CD8-positive, alpha-beta memory T cell (primary cell): ENCODE measurements around the gene VCL. TPM values are rescaled to one million over a fixed set of nuclear protein-coding genes. Genes with fewer than 3 reads are reported as not detected.
A peak's percentile ranks its signal among the peaks of the same experiment; 100 is the strongest.

ENCODE experiments used
- CTCF ChIA-PET: fragments of 350-600 bp; sonication (Branson Sonifier 250); formaldehyde crosslinking; loops from one replicate; lab custom pipeline; 2021; ENCODE audit warnings: antibody characterized with exemption; lab: Charles Lee
- POLR2A ChIA-PET: fragments of 350-600 bp; sonication (Branson Sonifier 250); formaldehyde crosslinking; loops from one replicate; lab custom pipeline; 2021; ENCODE audit warnings: antibody characterized with exemption; lab: Charles Lee
- DNase-seq, 5 donors: peaks; one replicate each; pipeline versions ENCODE4 v3.0.0 to v3.0.0-alpha.2; 2020 to 2022; ENCODE audit warnings: mixed read lengths in 1 of 5
- H3K27ac ChIP-seq: one replicate; pipeline ENCODE4 v1.7.0; 2013; ENCODE audit warnings: low read depth, mild to moderate bottlenecking, low read length, moderate library complexity
- H3K27me3 ChIP-seq: 2 replicates; pipeline ENCODE4 v1.7.0; 2013; ENCODE audit warnings: low read length, mild to moderate bottlenecking; ENCODE audit not compliant: insufficient read depth, poor library complexity, severe bottlenecking
- H3K36me3 ChIP-seq: 2 replicates; pipeline ENCODE4 v1.7.0; 2013; ENCODE audit warnings: mild to moderate bottlenecking, low read length, moderate library complexity; ENCODE audit not compliant: insufficient read depth
- H3K4me1 ChIP-seq: 2 replicates; pipeline ENCODE4 v1.7.0; 2013; ENCODE audit warnings: mild to moderate bottlenecking, low read length, moderate library complexity; ENCODE audit not compliant: insufficient read depth
- H3K4me3 ChIP-seq: 2 replicates; pipeline ENCODE4 v1.7.0; 2013; ENCODE audit warnings: mild to moderate bottlenecking, low read length
- H3K9me3 ChIP-seq: 2 replicates; pipeline ENCODE4 v1.7.0; 2013; ENCODE audit warnings: mild to moderate bottlenecking, low read length
- H3K27ac Mint-ChIP-seq, 8 donors: one replicate each; pipeline ENCODE4 v1.8.0; 2020 to 2021; ENCODE audit warnings: mixed read lengths in 8 of 8, mild to moderate bottlenecking in 6 of 8, inconsistent platforms in 3 of 8, moderate library complexity in 3 of 8
- H3K27me3 Mint-ChIP-seq, 2 donors: one replicate each; pipeline ENCODE4 v1.8.0; 2020 to 2021; ENCODE audit warnings: mixed read lengths in 2 of 2, mild to moderate bottlenecking in 1 of 2, moderate library complexity in 1 of 2
- H3K36me3 Mint-ChIP-seq, 3 donors: one replicate each; pipeline ENCODE4 v1.8.0; 2020 to 2021; ENCODE audit warnings: mixed read lengths in 3 of 3, inconsistent platforms in 1 of 3, mild to moderate bottlenecking in 1 of 3
- H3K4me1 Mint-ChIP-seq, 3 donors: one replicate each; pipeline ENCODE4 v1.8.0; 2020 to 2021; ENCODE audit warnings: mixed read lengths in 3 of 3, inconsistent platforms in 1 of 3, mild to moderate bottlenecking in 1 of 3
- H3K4me3 Mint-ChIP-seq, 7 donors: one replicate each; pipeline ENCODE4 v1.8.0; 2020 to 2021; ENCODE audit warnings: mixed read lengths in 7 of 7, mild to moderate bottlenecking in 6 of 7, moderate library complexity in 4 of 7, inconsistent platforms in 2 of 7
- H3K9me3 Mint-ChIP-seq, 5 donors: one replicate each; pipeline ENCODE4 v1.8.0; 2020 to 2022; ENCODE audit warnings: mixed read lengths in 5 of 5, mild to moderate bottlenecking in 3 of 5, moderate library complexity in 2 of 5, inconsistent platforms in 1 of 5
- polyA plus RNA-seq: library from polyadenylated mRNA; unstranded; fragments of 300-500 nt; fragmentation: Illumina TruSeq; gene quantifications from one replicate; pipeline ENCODE4 v1.2.3, GENCODE V29; 2021
- total RNA-seq, 2 experiments: library from RNA; stranded (reverse); gene quantifications; one replicate each; pipeline ENCODE4 v1.2.3, GENCODE V29; 2021

The VCL gene
- total and polyA plus RNA-seq, 3 experiments from 2014 or later: 30.6 to 43.7 (median 31.2) TPM

- peak overlapping the region in 6 of 8 donors; percentile 4 to 83 (median 58) for H3K27ac Mint-ChIP-seq
- no peak overlapping the region for H3K27ac ChIP-seq
- H3K9me3 Mint-ChIP-seq: no peaks in the 10 kb centered on the region
- ChIA-PET CTCF (interaction anchor here (0.8 to 2.8 kb wide), 5 partner anchors 17 to 146 kb away, joined by 3 to 14 read pairs (median 6); no protein-coding TSS in a partner anchor), POLR2A (interaction anchor here (1.2 kb wide), 1 partner anchor 18 kb away, joined by 3 read pairs; no protein-coding TSS in a partner anchor)
- H3K4me3 ChIP-seq: peak overlapping the region; percentile 27
- peaks cover 23% of the 10 kb centered on the region for H3K4me1 ChIP-seq
- H3K36me3 Mint-ChIP-seq: peaks cover 0 to 3% (median 0%) of the 10 kb centered on the region in 3 donors
- H3K36me3 ChIP-seq: no peaks in the 10 kb centered on the region
- no peaks in the 10 kb centered on the region for H3K27me3 ChIP-seq
- H3K4me3 Mint-ChIP-seq: peak overlapping the region; percentile 6 to 79 (median 63)
- peaks cover 0 to 2% of the 10 kb centered on the region in 2 donors for H3K27me3 Mint-ChIP-seq
- peaks cover 24 to 35% (median 33%) of the 10 kb centered on the region in 3 donors for H3K4me1 Mint-ChIP-seq
- H3K9me3 ChIP-seq: no peaks in the 10 kb centered on the region
- peak in 1 of 5 donors; percentile 23 for DNase-seq
These were observed 23.5 kb upstream of the VCL start for GRCh38 chr10:73974309-73974946.

- no peak overlapping the region for H3K4me3 ChIP-seq
- no peaks in the 10 kb centered on the region for H3K9me3 ChIP-seq
- no peak for DNase-seq
- peaks cover 23% of the 10 kb centered on the region for H3K4me1 ChIP-seq
- no peak overlapping the region for H3K27ac Mint-ChIP-seq
- no peaks in the 10 kb centered on the region for H3K27me3 ChIP-seq
- no peak overlapping the region for H3K4me3 Mint-ChIP-seq
- no peaks in the 10 kb centered on the region for H3K36me3 ChIP-seq
- ChIA-PET CTCF (interaction anchor here (1.9 to 2.8 kb wide), 2 partner anchors 18 to 36 kb away, joined by 10 to 14 read pairs; no protein-coding TSS in a partner anchor), POLR2A (no interaction called here)
- H3K27ac ChIP-seq: no peak overlapping the region
- H3K27me3 Mint-ChIP-seq: peaks cover 0 to 2% of the 10 kb centered on the region in 2 donors
- H3K9me3 Mint-ChIP-seq: no peaks in the 10 kb centered on the region
- H3K36me3 Mint-ChIP-seq: peaks cover 0 to 3% (median 0%) of the 10 kb centered on the region in 3 donors
- H3K4me1 Mint-ChIP-seq: peaks cover 20 to 39% (median 26%) of the 10 kb centered on the region in 3 donors
These were observed 22.5 kb upstream of the VCL start for GRCh38 chr10:73975388-73975787.

GRCh38 chr10:73979141-73979808 lies 18.6 kb upstream of the VCL start:
- Histone ChIP-seq H3K36me3 (no peaks in the 10 kb centered on the region), H3K9me3 (no peaks in the 10 kb centered on the region), H3K4me1 (peaks cover 12% of the 10 kb centered on the region), H3K27ac (no peak overlapping the region), H3K4me3 (no peak overlapping the region), H3K27me3 (no peaks in the 10 kb centered on the region)
- Mint-ChIP-seq H3K36me3 (peaks cover 0 to 3% (median 0%) of the 10 kb centered on the region in 3 donors), H3K9me3 (no peaks in the 10 kb centered on the region), H3K4me3 (no peak overlapping the region), H3K27me3 (peaks cover 0 to 3% of the 10 kb centered on the region in 2 donors), H3K27ac (no peak overlapping the region), H3K4me1 (peaks cover 18 to 28% (median 21%) of the 10 kb centered on the region in 3 donors)
- ChIA-PET CTCF (no interaction called here), POLR2A (no interaction called here)
- no peak for DNase-seq

- Histone ChIP-seq H3K27ac (no peak overlapping the region), H3K4me1 (peaks cover 6% of the 10 kb centered on the region), H3K9me3 (no peaks in the 10 kb centered on the region), H3K4me3 (no peak overlapping the region), H3K36me3 (no peaks in the 10 kb centered on the region), H3K27me3 (no peaks in the 10 kb centered on the region)
- no peaks in the 10 kb centered on the region for H3K9me3 Mint-ChIP-seq
- no peak overlapping the region for H3K4me3 Mint-ChIP-seq
- CTCF ChIA-PET: no interaction called here
- H3K36me3 Mint-ChIP-seq: peaks cover 0 to 3% (median 0%) of the 10 kb centered on the region in 3 donors
- no peak for DNase-seq
- H3K27ac Mint-ChIP-seq: no peak overlapping the region
- peaks cover 13 to 21% (median 15%) of the 10 kb centered on the region in 3 donors for H3K4me1 Mint-ChIP-seq
- POLR2A ChIA-PET: no interaction called here
- peaks cover 0 to 3% of the 10 kb centered on the region in 2 donors for H3K27me3 Mint-ChIP-seq
These were observed 18.0 kb upstream of the VCL start for GRCh38 chr10:73979809-73980433.

- peaks cover 5 to 11% (median 6%) of the 10 kb centered on the region in 3 donors for H3K4me1 Mint-ChIP-seq
- no peak overlapping the region for H3K4me3 Mint-ChIP-seq
- no peaks in the 10 kb centered on the region for H3K9me3 ChIP-seq
- peaks cover 0 to 2% of the 10 kb centered on the region in 2 donors for H3K27me3 Mint-ChIP-seq
- ChIA-PET POLR2A (no interaction called here), CTCF (interaction anchor here (1.1 to 1.4 kb wide), 3 partner anchors 41 to 102 kb away, joined by 3 to 4 read pairs (median 4); no protein-coding TSS in a partner anchor)
- H3K27ac ChIP-seq: no peak overlapping the region
- no peak overlapping the region for H3K27ac Mint-ChIP-seq
- no peak for DNase-seq
- no peaks in the 10 kb centered on the region for H3K36me3 Mint-ChIP-seq
- no peaks in the 10 kb centered on the region for H3K9me3 Mint-ChIP-seq
- H3K4me1 ChIP-seq: no peaks in the 10 kb centered on the region
- no peak overlapping the region for H3K4me3 ChIP-seq
- no peaks in the 10 kb centered on the region for H3K27me3 ChIP-seq
- no peaks in the 10 kb centered on the region for H3K36me3 ChIP-seq
These were observed 16.1 kb upstream of the VCL start for GRCh38 chr10:73981812-73982211.

GRCh38 chr10:73983096-73984047 lies 14.5 kb upstream of the VCL start:
- H3K36me3 ChIP-seq: no peaks in the 10 kb centered on the region
- Mint-ChIP-seq H3K4me3 (peak overlapping the region in 1 of 7 donors; percentile 9), H3K36me3 (peaks cover 0 to 3% (median 0%) of the 10 kb centered on the region in 3 donors), H3K27me3 (peaks cover 0 to 2% of the 10 kb centered on the region in 2 donors), H3K27ac (peak overlapping the region in 2 of 8 donors; percentile 17 to 47), H3K4me1 (peaks cover 5 to 14% (median 9%) of the 10 kb centered on the region in 3 donors), H3K9me3 (no peaks in the 10 kb centered on the region)
- no peaks in the 10 kb centered on the region for H3K4me1 ChIP-seq
- H3K9me3 ChIP-seq: no peaks in the 10 kb centered on the region
- no peaks in the 10 kb centered on the region for H3K27me3 ChIP-seq
- H3K4me3 ChIP-seq: no peak overlapping the region
- H3K27ac ChIP-seq: no peak overlapping the region
- ChIA-PET CTCF (interaction anchor here (1.1 kb wide), 1 partner anchor 28 kb away, joined by 3 read pairs; no protein-coding TSS in a partner anchor), POLR2A (no interaction called here)
- DNase-seq: no peak

- Mint-ChIP-seq H3K4me3 (no peak overlapping the region), H3K4me1 (peaks cover 26 to 42% (median 41%) of the 10 kb centered on the region in 3 donors), H3K9me3 (no peaks in the 10 kb centered on the region), H3K36me3 (peaks cover 0 to 3% (median 2%) of the 10 kb centered on the region in 3 donors), H3K27ac (peak overlapping the region in 1 of 8 donors; percentile 54), H3K27me3 (no peaks in the 10 kb centered on the region)
- Histone ChIP-seq H3K36me3 (no peaks in the 10 kb centered on the region), H3K27me3 (no peaks in the 10 kb centered on the region), H3K9me3 (no peaks in the 10 kb centered on the region), H3K4me1 (peaks cover 33% of the 10 kb centered on the region), H3K27ac (peak overlapping the region; percentile 46), H3K4me3 (no peak overlapping the region)
- DNase-seq: no peak
- ChIA-PET CTCF (no interaction called here), POLR2A (no interaction called here)
These were observed 8.2 kb upstream of the VCL start for GRCh38 chr10:73989594-73990150.
